ENCODE measurements around the gene EXD3. TPM values are rescaled to one million over a fixed set of nuclear protein-coding genes. Genes with fewer than 3 reads are reported as not detected.
"Not testable (repeated sequence)": the region's sequence is repeated elsewhere in the genome, so short reads cannot be mapped to it uniquely, and the experiment has no call there.

EXD3 gene
- total RNA-seq, 1 donor from 2014 or later = 8.2 TPM

DNA sequence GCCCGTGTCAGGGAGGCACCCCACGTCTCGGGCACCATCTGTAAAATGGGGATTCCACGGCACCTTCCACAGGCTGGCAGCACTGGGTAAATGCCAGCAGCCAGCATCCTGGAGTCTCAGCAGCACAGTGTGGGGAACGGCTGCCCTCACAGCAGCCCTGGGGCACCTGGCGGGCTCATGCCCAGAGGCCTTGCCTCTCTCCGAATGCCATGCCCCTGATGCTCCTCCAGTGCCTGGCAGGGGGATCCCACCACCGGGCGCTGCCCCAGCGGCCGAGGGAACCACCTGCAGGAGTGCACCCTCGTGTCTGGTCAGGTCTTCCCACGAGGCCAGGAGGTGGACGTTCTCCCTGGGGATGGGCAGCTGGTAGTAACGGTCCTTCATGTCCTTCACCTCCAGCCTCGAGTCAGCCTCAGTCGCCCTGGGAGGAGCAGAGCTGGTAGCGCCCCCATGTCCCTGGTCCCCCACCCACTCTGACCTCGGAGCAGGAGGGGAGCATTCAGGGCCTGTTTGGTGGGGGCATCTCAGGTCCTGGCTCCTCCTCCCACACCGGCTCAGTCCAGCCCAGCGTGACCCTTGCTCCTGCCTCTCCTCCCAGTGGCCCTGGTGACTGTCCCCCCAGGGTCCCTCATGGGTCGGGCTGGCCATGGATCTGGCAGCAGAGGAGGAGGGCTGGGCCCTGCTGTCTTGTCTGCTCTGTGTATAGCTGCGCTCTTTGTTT is 71.0 kb downstream of the EXD3 start:
- intact Hi-C loops (cut with micrococcal nuclease) = no loop called here

DNA sequence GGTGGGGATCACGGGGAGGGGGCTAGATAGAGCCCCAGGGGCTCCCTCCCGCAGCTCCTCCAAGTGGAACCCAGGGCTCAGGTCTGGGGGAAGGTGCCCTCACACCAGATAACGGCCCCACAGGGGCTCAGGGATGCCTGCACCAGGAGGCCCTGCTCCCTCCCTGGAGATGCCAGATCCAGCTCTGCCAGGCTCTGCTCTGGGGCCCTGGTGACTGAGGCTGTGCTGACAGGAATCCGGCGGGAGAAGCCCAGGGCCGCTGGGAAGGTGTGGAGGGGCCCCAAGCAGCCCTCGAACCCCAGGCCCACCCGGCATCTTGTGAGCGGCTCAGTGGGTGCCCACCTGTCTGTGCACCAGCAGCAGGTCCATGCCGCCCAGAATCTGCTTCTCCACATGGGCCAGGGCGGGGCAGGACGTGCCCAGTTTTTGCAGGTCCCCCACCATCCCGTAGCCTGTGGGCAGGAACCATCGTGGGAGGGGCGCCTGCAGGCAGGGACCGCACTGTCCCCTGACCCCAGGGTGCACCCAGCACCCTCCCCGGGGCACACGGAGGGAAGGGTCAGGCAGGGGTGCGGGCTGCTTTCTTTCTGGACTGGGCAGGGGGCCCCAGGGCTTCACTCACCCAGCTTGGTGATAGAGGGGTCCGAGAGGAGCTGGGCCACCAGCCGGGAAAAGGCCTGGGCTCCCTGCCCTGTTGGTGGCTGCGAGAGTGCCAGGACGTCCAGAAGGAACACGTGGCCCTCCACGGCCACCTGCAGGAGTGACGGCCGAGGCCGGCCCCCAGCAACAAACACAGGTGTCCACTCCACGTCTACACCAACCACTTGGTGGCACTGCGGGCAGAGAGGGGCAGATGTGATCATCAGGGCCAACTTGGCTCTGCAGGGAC is 72.0 kb downstream of the EXD3 start:
- intact Hi-C loops (cut with micrococcal nuclease) = no loop called here

- intact Hi-C loops (cut with micrococcal nuclease) = no loop called here
These were observed 73.4 kb downstream of the EXD3 start for GRCh38 chr9:137349471-137350033.

DNA sequence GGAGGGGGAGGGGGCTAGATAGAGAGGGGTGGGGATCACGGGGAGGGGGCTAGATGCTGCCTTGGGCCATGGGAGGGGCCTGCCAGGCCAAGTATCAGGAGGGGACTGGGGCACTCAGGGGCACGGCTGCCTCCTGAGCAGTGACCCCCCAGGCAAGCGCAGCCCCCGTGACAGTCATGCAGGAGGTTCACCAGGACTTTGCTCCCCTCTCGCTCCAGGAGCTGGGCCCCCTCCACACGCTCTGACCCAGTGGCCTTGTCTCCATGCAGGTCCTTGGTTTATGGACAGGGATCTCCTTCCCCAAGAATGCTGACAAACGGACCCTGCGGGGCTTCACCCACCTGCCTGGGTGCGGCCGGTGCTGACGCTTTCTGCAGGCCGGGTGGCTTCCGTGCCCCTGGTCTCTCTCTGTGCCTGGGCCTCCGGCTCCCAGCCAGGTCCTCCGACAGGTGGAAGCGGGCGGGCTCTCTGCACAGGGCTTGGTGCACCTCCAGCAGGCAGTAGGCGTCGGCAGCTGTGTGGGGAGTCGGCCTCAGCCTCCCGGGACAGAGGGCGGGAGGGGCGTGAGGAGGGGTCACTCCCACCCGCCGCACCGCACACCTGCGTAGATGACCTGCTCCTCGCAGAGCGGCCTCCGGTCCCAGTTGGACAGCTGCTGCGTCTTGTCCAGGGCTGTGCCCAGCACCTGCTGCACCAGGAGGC is 74.0 kb downstream of the EXD3 start:
- intact Hi-C loops (cut with micrococcal nuclease) = no loop called here

DNA sequence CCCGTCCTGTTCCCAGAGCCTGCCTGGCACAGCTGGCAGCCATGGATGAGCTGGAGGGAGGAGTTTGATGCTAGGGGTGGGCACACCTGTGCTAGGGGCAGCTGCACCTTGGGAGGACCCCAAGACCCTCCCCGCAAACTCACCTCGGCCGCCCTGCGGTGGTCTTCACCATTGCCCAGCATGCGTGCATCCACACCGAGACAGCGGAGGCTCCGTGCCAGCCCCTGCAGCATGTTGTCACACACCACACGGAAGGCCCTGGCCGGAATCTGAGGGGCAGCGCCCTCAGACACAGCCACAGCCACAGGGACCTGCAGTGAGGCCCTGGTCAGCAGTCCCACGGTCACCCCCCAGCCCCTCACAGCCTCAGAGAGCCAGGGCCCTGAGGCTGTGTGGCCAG is 75.0 kb downstream of the EXD3 start:
- intact Hi-C loops (cut with micrococcal nuclease) = no loop called here

DNA sequence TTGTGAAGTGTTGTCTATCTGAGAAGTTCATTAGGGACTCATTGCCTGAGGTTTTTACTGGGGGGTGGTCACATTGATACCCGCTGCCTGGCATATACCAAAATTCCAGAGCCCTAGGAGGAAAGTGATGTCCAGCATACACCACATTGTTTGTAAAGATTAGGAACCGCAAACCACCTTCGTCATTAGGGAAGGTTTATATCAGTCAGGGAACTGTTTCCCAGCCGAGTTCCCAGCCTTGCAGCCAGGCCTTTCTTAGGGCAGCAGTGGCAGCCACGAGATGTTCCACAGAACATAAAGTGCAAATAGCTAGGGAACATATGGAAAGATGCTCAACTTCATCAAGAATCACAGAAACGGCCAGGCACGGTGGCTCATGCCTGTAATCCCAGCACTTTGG is 80.5 kb downstream of the EXD3 start:
- intact Hi-C loops (cut with micrococcal nuclease) = no loop called here

DNA sequence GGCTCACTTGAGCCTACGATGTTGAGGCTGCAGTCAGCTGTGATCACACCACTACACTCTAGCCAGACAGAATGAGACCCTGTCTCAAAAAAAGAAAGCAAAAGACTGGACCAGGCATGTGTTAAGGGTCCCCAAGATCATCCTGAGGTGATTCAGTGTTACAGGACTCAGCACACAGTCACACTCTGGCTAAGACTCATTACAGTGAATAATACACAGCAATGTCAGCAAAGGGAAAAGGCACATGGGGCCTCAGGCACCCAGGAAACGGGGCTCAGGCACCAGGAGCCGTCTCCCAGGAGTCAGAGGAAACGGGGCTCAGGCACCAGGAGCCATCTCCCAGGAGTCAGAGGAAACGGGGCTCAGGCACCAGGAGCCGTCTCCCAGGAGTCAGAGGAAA is 81.7 kb downstream of the EXD3 start:
- intact Hi-C loops (cut with micrococcal nuclease) = no loop called here

DNA sequence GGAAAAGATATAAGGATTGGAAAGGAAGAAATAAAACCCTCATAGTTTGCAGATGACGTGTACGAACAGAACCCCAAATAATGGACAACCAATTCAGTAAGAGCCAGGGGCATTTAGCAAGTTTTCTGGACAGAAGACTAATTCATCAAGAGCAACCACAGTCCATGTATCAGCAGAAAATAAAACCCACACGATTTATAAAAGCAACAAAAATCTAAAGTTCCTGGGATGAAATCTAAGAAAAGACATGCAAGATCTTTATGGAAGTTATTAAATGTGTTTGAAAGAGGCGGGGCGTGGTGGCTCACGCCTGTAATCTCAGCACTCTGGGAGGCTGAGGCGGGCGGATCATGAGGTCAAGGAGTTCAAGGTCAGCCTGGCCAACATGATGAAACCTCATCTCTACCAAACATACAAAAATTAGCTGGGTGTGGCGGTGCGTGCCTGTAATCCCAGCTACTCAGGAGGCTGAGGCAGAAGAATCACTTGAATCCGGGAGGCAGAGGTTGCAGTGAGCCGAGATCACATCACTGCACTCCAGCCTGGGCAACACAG is 83.0 kb downstream of the EXD3 start:
- intact Hi-C loops (cut with micrococcal nuclease) = not testable (repeated sequence)

DNA sequence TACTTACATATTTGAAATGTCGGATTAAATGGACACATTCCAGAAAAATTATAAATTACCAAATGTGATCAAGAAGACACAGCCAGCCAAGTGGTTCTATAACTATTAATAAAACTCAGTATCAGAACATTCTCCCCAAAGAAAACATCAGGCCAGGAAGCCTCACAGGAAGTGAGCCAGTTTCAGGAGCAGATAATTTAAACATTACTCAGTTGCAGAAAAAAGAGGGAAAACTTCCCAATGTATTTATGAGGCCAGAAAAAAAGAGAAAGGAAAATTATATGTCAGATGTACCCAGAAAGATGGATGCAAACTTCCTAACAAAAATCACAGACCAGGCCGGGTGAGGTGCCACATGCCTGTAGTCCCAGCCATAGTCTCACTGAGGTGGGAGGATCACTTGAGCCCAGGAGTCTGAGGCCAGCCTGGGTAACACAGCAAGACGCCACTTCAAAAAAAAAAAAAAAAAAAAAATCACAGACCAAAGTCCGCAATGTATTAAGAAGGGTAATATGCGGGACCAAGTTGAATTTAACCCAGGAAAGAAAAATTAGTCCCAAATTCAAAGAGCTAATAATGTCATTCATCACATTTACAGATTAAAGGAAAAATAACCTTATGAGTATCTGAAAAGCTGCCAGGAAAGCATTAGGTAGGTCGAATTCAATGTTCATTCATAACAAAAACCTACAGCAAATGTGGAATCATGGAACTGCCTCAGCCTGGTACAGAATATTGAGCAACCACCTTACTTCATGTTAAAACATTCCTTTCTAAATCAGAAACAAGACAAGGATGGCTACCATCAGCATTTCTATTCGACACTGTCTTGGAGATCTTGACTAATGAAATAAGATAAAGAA is 83.7 kb downstream of the EXD3 start:
- intact Hi-C loops (cut with micrococcal nuclease) = no loop called here

GRCh38 chr9:137336735-137337134 is 86.2 kb downstream of the EXD3 start:
- intact Hi-C loops (cut with micrococcal nuclease) = no loop called here

GRCh38 chr9:137333016-137333671 is 89.8 kb downstream of the EXD3 start:
- intact Hi-C loops (cut with micrococcal nuclease) = no loop called here

GRCh38 chr9:137331929-137332328 is 91.0 kb downstream of the EXD3 start:
- intact Hi-C loops (cut with micrococcal nuclease) = no loop called here

GRCh38 chr9:137330689-137331088 is 92.3 kb downstream of the EXD3 start:
- intact Hi-C loops (cut with micrococcal nuclease) = no loop called here

DNA sequence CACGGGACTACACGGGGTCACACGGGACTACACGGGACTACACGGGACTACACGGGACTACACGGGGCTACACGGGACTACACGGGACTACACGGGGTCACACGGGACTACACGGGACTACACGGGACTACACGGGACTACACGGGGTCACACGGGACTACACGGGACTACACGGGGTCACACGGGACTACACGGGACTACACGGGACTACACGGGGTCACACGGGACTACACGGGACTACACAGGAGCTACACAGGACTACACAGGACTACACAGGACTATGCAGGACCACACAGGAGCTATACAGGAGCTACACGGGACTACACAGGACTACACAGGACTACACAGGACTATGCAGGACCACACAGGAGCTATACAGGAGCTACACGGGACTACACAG is 93.4 kb downstream of the EXD3 start:
- intact Hi-C loops (cut with micrococcal nuclease) = not testable (repeated sequence)

DNA sequence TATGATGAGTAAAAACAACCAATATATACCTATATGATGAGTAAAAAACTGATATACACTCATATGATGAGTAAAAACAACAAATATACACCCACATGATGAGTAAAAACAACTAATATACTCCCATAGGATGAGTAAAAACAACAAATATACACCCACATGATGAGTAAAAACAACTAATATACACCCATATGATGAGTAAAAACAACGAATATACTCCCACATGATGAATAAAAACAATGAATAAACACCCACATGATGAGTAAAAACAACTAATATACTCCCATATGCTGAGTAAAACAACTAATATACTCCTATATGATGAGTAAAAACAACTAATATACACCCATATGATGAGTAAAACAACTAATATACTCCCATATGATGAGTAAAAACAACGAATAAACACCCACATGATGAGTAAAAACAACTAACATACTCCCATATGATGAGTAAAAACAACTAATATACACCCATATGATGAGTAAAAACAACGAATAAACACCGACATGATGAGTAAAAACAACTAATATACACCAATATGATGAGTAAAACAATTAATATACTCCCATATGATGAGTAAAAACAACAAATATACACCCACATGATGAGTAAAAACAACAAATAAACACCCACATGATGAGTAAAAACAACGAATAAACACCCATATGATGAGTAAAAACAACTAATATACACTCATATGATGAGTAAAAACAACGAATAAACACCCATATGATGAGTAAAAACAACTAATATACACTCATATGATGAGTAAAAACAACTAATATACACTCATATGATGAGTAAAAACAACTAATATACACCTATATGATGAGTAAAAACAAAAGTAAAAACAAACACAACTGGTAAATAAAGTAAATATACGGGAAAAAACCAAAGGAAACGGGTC is 95.1 kb downstream of the EXD3 start:
- intact Hi-C loops (cut with micrococcal nuclease) = not testable (repeated sequence)

DNA sequence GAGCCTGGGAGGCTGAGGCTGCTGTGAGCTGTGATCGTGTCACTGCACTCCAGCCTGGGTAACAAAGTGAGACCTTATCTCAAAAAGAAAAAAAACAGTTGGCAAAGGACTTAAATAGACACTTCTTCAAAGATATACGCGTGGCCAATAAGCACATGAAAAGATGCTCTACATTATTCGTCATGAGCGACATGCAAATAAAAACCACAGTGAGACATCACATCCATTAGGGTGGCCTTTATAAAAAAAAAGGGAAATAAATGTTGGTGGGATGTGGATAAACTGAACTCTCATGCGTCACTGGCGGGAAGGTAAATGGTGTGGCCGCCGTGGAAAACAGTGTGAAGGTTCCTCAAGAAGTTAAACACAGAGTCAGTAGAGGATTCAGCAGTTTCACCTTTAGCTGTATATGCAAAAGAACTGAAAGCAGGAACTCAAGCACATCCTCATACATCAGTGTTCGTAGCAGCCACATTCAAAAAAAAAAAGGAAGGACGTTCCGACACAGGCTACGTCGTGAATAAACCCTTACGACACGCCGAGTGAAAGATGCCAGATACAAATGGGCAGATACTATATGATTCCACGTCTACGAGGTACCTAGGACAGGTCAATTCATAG is 96.4 kb downstream of the EXD3 start:
- intact Hi-C loops (cut with micrococcal nuclease) = no loop called here

GRCh38 chr9:137325799-137326198 is 97.2 kb downstream of the EXD3 start:
- intact Hi-C loops (cut with micrococcal nuclease) = no loop called here

DNA sequence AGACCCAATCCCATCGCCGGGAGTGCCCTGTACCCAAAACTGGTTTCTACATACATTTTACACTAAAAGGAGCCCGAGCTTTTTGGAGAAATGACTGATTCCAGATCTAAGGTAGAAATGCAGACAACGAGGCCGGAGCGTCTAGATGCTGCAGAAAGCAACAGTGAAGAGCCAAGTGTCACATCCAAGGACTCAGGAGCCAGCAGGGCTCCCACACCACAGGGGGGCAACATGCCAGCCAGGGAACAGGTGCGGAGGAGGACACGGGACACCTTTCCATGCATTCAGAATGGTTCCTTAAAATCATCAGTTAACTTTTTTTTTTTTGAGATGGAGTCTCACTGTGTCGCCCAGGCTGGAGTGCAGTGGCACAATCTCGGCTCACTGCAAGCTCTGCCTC is 97.8 kb downstream of the EXD3 start:
- intact Hi-C loops (cut with micrococcal nuclease) = no loop called here
